GM12891 (cell line): ENCODE results near the gene ASIC1.

Experiments
- DNase-seq: peaks from one replicate; pipeline ENCODE4 v3.0.0; 2011; ENCODE audit warnings: low spot score; ENCODE audit not compliant: insufficient read length
- FAIRE-seq: peaks from 2 replicates; lab custom pipeline; 2011; peaks lifted over from hg19 to GRCh38; lab: Jason Lieb, UNC
- PAX5 ChIP-seq: IDR thresholded peaks from 2 replicates; pipeline ENCODE4 v1.6.1; 2011; ENCODE audit warnings: low read length, moderate library complexity, mild to moderate bottlenecking; ENCODE audit not compliant: insufficient read depth, severe bottlenecking
- POLR2A ChIP-seq: IDR thresholded peaks from 2 replicates; pipeline ENCODE4 v1.6.1; 2011; ENCODE audit warnings: low read depth, low read length, control low read depth
- POLR2AphosphoS5 ChIP-seq: IDR thresholded peaks from 2 replicates; pipeline ENCODE4 v1.6.1; 2011; ENCODE audit warnings: low read depth, low read length, control low read depth
- POU2F2 ChIP-seq: IDR thresholded peaks from 2 replicates; pipeline ENCODE4 v1.6.1; 2011; ENCODE audit warnings: low read depth, mild to moderate bottlenecking, control low read depth, low read length, moderate library complexity
- SPI1 ChIP-seq: IDR thresholded peaks from 2 replicates; pipeline ENCODE4 v1.6.1; 2011; ENCODE audit warnings: low read depth, low read length, control low read depth
- TAF1 ChIP-seq: IDR thresholded peaks from 2 replicates; pipeline ENCODE4 v1.6.1; 2011; ENCODE audit warnings: low read depth, low read length, control low read depth

Gene ASIC1

DNA sequence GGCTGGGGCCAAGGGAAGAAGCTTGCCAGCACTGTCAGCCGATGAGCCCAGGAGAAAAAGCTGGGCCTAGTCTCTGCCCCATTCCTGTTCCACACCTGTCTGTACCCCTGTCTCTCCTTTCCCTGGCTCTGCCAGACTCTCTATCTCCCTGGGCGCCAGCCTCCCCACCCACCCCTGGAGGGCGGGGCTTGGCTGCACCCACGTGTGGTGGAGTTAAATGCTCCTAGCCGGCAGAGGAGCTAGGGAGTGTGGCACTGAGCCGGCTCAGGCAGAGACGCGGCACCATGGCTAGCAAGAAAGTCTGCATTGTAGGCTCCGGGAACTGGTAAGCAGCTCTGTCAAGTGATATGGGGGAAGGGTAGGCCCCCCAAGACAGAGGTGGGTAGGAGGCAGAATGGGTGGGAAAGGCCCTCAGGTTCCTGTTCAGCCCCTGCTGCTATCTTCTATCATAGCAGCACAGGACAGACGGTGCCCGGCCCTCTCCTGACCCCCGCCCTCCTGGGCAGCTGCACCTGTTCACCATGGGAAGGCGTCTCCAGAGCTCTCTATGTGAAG, 46.4 kb downstream of the ASIC1 start, which contains the start of gene GPD1:
TSS of gene GPD1 (plus strand) at position 242 of the 555 bp plus-strand sequence. CDS start at position 285, 43 bp downstream.
- FAIRE-seq = no peak
- no peak for DNase-seq
- no peak for TF ChIP-seq POLR2A
- no peak for TF ChIP-seq SPI1
- TF ChIP-seq PAX5 = no peak
- no peak for TF ChIP-seq TAF1
- no peak for TF ChIP-seq POLR2AphosphoS5
- no peak for TF ChIP-seq POU2F2

DNA sequence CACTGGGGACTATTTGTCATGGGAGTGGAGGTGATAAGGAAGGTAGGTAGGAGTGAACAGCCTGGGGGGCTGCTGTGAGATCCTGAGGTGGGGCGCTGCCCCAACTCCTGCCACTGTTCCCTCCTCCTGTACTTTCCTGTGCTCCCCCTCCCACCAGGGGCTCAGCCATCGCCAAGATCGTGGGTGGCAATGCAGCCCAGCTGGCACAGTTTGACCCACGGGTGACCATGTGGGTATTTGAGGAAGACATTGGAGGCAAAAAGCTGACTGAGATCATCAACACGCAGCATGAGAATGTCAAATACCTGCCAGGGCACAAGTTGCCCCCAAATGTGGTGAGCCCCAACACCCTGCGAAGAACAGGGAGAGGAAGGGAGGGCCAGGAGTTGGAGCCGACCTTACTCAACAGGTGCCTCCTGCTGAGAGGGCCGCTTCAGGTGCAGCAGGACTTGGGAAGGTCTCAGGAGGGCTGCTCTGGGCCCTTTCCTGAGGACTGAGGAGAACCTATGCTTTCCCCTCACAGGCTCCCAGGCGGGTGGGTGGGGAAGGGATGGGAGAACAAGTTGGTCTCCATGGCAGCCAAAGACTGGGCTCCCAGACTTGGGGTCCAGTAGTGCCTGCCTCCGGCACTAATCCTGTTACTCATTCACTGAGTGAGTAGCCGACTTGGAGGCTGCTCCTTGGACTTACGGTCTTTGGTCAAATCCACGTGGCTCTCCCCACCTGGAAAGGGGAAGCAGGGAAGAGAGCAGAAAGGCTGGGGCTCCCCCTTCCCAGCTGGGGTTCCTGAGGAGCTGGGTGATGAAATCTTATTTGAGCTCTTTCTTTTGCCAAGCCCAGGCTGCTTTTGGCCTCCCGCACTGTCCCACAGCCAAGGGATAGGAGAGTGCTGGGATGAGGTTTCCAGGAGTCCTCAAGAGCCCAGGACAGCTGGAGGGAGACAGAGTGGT, 47.3 kb downstream of the ASIC1 start:
- TF ChIP-seq TAF1 (no peak), PAX5 (no peak), POU2F2 (no peak), SPI1 (no peak), POLR2A (no peak), POLR2AphosphoS5 (no peak)
- no peak for FAIRE-seq
- DNase-seq = no peak

DNA sequence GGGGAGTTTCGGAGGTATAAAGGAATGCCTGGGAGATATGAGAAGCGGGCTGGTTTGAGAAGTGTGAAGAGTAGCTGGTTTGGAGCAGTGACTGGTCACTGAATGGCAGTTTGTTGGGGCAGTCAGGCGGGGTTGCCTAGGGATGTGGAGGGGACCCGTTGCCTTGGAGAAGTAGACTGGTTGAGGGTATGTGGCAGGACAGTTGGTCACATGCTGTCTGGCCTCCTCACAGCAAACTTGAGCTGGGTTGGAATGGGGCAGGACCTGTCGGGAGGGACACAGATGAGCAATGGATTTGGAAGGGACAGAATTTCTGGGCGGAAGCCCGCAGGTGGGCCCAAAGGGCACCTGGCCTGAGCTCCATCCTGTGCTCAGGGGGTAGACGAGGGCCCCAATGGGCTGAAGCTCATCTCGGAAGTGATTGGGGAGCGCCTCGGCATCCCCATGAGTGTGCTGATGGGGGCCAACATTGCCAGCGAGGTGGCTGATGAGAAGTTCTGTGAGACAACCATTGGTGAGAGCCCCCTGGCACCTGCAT, 48.6 kb downstream of the ASIC1 start:
- DNase-seq = no peak
- TF ChIP-seq SPI1 (no peak), TAF1 (no peak)
- no peak for FAIRE-seq

DNA sequence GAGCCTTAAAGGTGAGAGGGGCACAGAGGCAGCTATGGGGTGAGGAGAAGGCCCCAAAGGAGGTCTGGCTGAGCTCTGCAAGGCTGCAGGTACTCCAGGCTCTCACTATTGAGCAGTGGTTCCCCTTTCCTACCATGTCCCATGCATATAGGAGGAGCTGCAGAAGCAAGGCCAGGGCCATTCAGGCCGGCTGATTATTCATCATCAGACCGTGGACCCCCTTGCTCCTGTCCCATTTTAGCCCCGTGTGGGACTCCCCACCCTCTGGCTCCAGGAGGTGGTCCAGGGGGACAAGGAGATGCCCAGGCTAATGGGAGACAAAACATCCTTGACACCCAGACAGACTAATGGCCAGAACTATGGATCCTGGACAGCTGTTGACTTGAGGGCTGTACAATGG, 49.5 kb downstream of the ASIC1 start:
- TF ChIP-seq TAF1 = no peak
- TF ChIP-seq SPI1 = no peak
- TF ChIP-seq POLR2AphosphoS5 = no peak
- no peak for TF ChIP-seq POLR2A
- no peak for TF ChIP-seq PAX5
- TF ChIP-seq POU2F2 = no peak
- no peak for DNase-seq
- no peak for FAIRE-seq

DNA sequence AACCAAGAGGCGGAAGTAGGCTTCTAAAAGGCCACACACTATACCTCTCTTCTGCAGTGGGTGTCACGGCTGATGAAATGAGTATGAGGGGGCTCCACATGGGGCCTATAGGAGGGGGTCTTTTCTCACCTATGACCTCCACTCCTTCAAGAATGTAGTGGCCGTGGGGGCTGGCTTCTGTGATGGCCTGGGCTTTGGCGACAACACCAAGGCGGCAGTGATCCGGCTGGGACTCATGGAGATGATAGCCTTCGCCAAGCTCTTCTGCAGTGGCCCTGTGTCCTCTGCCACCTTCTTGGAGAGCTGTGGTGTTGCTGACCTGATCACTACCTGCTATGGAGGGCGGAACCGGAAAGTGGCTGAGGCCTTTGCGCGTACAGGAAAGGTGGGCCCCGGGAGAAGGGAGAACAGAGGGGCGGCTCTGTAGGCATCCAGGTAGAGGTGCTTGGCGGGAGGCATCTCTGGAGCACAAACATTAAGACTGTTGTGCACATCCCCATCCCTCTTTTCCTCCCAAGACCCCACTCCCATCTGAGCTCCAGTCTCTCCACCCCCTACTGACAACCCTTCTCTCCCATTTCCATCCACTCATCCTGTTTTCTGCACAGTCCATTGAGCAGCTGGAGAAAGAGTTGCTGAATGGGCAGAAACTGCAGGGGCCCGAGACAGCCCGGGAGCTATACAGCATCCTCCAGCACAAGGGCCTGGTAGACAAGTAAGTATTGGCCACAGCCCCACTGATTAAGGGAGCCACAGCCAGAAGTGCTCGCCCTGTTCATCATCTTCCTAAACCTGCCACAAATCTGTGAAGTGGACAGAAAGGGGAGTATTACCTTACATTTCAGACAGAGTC, 50.2 kb downstream of the ASIC1 start:
- FAIRE-seq = no peak
- DNase-seq = no peak
- TF ChIP-seq TAF1 (no peak), SPI1 (no peak), POU2F2 (no peak), PAX5 (no peak), POLR2AphosphoS5 (no peak), POLR2A (no peak)

DNA sequence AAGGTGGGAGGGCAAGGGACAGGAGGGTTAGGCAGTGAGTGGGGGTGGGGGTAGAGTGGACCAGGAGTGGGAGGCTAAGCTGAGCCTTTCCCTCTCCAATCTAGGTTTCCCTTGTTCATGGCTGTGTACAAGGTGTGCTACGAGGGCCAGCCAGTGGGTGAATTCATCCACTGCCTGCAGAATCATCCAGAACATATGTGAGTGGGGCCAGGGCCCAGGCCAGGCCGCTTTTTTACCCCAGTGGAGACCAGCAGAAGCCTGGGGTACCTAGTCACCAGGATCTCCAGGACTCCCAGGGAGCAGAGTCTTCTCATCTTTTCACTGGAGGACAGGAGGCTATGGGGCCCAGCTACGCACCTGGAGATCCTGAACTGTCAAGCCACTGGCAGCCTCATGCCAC, 51.9 kb downstream of the ASIC1 start:
- FAIRE-seq = no peak
- DNase-seq = no peak
- TF ChIP-seq PAX5 = no peak
- no peak for TF ChIP-seq POLR2AphosphoS5
- no peak for TF ChIP-seq TAF1

DNA sequence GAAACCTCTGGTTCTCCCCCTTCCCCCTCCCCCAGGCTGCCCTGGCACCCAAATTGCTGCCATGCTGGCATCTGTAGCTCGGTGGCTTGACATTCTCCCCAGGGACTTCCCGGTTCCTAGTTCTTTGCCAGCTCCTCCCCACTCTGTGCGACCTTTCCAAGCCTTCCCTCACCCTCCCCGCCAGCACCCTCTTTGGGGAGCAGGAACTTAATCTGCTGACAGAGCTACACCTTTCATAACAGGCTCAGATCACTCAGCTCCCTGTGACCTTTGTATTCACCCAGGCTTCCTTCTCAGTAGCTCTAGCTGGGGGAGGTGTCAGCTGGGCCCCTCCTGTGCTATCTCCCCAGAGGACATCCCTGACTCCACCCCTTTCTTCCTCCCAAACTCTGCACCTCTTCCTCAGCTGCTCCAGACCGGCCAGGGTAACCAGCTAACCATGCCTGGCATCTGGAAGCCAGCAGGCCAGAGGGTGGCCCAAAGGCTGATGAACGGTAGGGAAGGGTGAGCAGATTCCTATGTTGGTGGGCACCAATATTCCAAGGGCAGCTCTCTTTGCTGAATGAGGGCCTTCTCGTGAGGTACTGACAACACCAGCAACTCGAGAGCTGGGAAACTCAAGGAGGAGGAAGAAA, 52.8 kb downstream of the ASIC1 start:
- no peak for DNase-seq
- FAIRE-seq = peak; percentile 67
- no peak for TF ChIP-seq PAX5
- TF ChIP-seq POLR2AphosphoS5 = no peak
- TF ChIP-seq TAF1 = no peak
- TF ChIP-seq POU2F2 = no peak
- TF ChIP-seq SPI1 = no peak
- no peak for TF ChIP-seq POLR2A

DNA sequence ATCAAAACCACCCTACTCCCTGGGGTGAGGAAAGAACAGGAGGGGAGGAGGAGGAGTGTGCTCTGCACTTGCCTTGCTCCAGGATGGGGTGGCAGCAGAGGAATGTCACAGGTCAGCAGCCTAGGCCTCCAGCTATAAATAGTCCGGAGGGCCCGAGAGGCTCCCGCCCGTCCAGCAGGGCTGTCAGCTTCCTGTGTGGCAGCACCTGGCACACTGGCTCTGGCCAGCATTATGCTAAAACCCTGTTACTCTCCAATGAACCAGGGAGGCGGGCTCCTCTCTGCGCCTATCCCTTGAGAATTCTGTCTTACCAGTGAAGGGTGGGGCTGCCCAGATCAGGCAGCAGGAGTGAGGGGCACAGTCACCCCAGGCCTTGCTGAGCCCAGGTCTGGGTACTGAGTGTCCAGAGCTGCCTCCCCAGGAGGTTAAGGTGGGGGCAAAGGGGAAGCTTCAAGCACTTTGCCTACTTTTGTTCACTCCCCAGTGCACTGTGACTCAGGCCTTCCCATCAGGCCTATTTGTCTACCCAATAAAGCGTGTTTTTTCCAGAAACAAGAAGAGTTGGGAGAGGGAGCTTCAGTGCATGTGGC, 53.5 kb downstream of the ASIC1 start:
- DNase-seq (no peak), FAIRE-seq (no peak)
- TF ChIP-seq POLR2AphosphoS5 (no peak), SPI1 (no peak), TAF1 (no peak)

DNA sequence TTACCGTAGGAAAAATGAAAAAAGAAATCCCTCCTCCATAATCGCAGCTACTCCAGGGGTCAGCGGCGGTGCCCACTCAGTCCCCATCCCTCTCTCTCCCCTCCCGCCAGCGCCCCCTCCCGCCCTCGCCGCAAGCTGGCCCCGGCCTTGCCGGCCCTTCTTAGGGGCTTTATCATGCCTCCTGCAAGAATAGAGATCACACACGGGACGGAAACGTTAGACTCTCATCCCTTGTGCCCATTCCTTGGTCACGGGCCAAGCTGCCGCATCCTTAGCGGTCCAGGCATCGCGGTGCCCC, 53.9 kb downstream of the ASIC1 start:
- FAIRE-seq (no peak), DNase-seq (no peak)
- TF ChIP-seq POLR2AphosphoS5 = no peak
- no peak for TF ChIP-seq POU2F2
- TF ChIP-seq TAF1 = no peak
- no peak for TF ChIP-seq SPI1
- no peak for TF ChIP-seq PAX5
- TF ChIP-seq POLR2A = no peak
